GM18507 (cell line): Measurements from ENCODE around the gene TAS2R40.
"Not testable (repeated sequence)": the region's sequence is repeated elsewhere in the genome, so short reads cannot be mapped to it uniquely, and the experiment has no call there.

Source experiments
- DNase-seq: peaks from one replicate; pipeline ENCODE4 v3.0.0; 2011; ENCODE audit warnings: low read depth; ENCODE audit not compliant: insufficient read length; ENCODE audit errors: extremely low spot score
- FAIRE-seq: peaks from 2 replicates; lab custom pipeline; 2011; peaks lifted over from hg19 to GRCh38; lab: Jason Lieb, UNC

TAS2R40 gene

GRCh38 chr7:143244321-143244720, 22.5 kb downstream of the TAS2R40 start:
- FAIRE-seq (no peak), DNase-seq (no peak)

GRCh38 chr7:143245123-143245522, 23.3 kb downstream of the TAS2R40 start:
- FAIRE-seq (no peak), DNase-seq (no peak)

- DNase-seq (no peak), FAIRE-seq (no peak)
These were observed 25.5 kb downstream of the TAS2R40 start for GRCh38 chr7:143247372-143247771.

GRCh38 chr7:143248761-143249354, 27.0 kb downstream of the TAS2R40 start:
- FAIRE-seq: no peak
- DNase-seq: no peak

GRCh38 chr7:143250199-143250598, 28.4 kb downstream of the TAS2R40 start:
- no peak for DNase-seq
- no peak for FAIRE-seq

GRCh38 chr7:143250822-143251221, 29.0 kb downstream of the TAS2R40 start:
- DNase-seq (no peak), FAIRE-seq (no peak)

- no peak for FAIRE-seq
These were observed 30.2 kb downstream of the TAS2R40 start for GRCh38 chr7:143252006-143252405.

GRCh38 chr7:143255564-143255963, 33.7 kb downstream of the TAS2R40 start:
- FAIRE-seq: no peak

More at GRCh38 chr7:143252006-143252405, 30.2 kb downstream of the TAS2R40 start:
- DNase-seq: no peak

GRCh38 chr7:143256325-143256724, 34.5 kb downstream of the TAS2R40 start:
- FAIRE-seq (no peak), DNase-seq (no peak)

More at GRCh38 chr7:143255564-143255963, 33.7 kb downstream of the TAS2R40 start:
- DNase-seq: no peak

GRCh38 chr7:143256932-143257331, 35.1 kb downstream of the TAS2R40 start:
- DNase-seq: no peak
- FAIRE-seq: peak; percentile 5

GRCh38 chr7:143257501-143257900, 35.7 kb downstream of the TAS2R40 start:
- no peak for DNase-seq
- FAIRE-seq: no peak

GRCh38 chr7:143258831-143259230, 37.0 kb downstream of the TAS2R40 start:
- no peak for DNase-seq
- FAIRE-seq: peak; percentile 67

GRCh38 chr7:143259765-143260164, 37.9 kb downstream of the TAS2R40 start:
- DNase-seq (no peak), FAIRE-seq (no peak)

- DNase-seq (no peak), FAIRE-seq (no peak)
These were observed 40.1 kb downstream of the TAS2R40 start for GRCh38 chr7:143261901-143262300.

GRCh38 chr7:143263266-143264195, 41.7 kb downstream of the TAS2R40 start, which contains the start of gene GSTK1:
Gene GSTK1 (plus strand): TSS chr7:143263441. CDS start chr7:143263514, 73 bp downstream.
- FAIRE-seq (peak; percentile 86), DNase-seq (peak; percentile 78)

- FAIRE-seq, DNase-seq: not testable (repeated sequence)
These were observed 42.3 kb downstream of the TAS2R40 start for GRCh38 chr7:143264196-143264568.

GRCh38 chr7:143265017-143265693, 43.3 kb downstream of the TAS2R40 start:
- DNase-seq: no peak
- FAIRE-seq: no peak

GRCh38 chr7:143269251-143269650, 47.4 kb downstream of the TAS2R40 start:
- DNase-seq (no peak), FAIRE-seq (no peak)

GRCh38 chr7:143271240-143271639, 49.4 kb downstream of the TAS2R40 start:
- FAIRE-seq (no peak), DNase-seq (no peak)
